ENCODE results near the gene DYNLT2. TPM values are rescaled to one million over a fixed set of nuclear protein-coding genes. Genes with fewer than 3 reads are reported as not detected.
"Not testable (repeated sequence)": the region's sequence is repeated elsewhere in the genome, so short reads cannot be mapped to it uniquely, and the experiment has no call there.

Gene DYNLT2
- total RNA-seq, 4 donors from 2014 or later: 2.2 to 8.4 (median 5.4) TPM

- peak; percentile 91 to 93 for DNase-seq (ENCODE audit: low spot score in 2 of 2)
- Histone ChIP-seq H3K36me3 (peaks cover 0 to 33% (median 0%) of the 10 kb centered on the region in 3 donors), H3K9me3 (no peaks in the 10 kb centered on the region), H3K27ac (peak within 1 kb of the TSS; percentile 65 to 96 (median 94)), H3K4me3 (peak within 1 kb of the TSS; percentile 76 to 97 (median 90)), H3K4me1 (peaks cover 0 to 55% (median 27%) of the 10 kb centered on the region in 4 donors), H3K27me3 (no peaks in the 10 kb centered on the region)
- peak; percentile 80 to 94 for TF ChIP-seq POLR2A (IDR thresholded peaks at IDR 0.05)
- TF ChIP-seq EP300 (IDR thresholded peaks at IDR 0.05): peak; percentile 56 to 98
- TF ChIP-seq, protein P1, sequence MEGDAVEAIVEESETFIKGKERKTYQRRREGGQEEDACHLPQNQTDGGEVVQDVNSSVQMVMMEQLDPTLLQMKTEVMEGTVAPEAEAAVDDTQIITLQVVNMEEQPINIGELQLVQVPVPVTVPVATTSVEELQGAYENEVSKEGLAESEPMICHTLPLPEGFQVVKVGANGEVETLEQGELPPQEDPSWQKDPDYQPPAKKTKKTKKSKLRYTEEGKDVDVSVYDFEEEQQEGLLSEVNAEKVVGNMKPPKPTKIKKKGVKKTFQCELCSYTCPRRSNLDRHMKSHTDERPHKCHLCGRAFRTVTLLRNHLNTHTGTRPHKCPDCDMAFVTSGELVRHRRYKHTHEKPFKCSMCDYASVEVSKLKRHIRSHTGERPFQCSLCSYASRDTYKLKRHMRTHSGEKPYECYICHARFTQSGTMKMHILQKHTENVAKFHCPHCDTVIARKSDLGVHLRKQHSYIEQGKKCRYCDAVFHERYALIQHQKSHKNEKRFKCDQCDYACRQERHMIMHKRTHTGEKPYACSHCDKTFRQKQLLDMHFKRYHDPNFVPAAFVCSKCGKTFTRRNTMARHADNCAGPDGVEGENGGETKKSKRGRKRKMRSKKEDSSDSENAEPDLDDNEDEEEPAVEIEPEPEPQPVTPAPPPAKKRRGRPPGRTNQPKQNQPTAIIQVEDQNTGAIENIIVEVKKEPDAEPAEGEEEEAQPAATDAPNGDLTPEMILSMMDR (IDR thresholded peaks at IDR 0.05): peak in 2 of 5 experiments; percentile 18 to 44
- WGBS, 2 donors: 2% methylated on average over 11 of the region's 92 CpGs; no CpG with 5 or more reads in 1 of the 2 donors
Observed at GRCh38 chr6:169701954-169702839, 49.2 kb downstream of the DYNLT2 start, which contains the start of the genes C6orf120 and WDR27. TSS of gene C6orf120 (plus strand) at chr6:169702126. CDS start at chr6:169702460, 334 bp downstream. TSS of gene WDR27 (minus strand) at chr6:169702029. CDS start at chr6:169689005, 13,024 bp downstream.

- Histone ChIP-seq H3K9me3 (no peaks in the 10 kb centered on the region), H3K4me3 (peak overlapping the region; percentile 76 to 97 (median 90)), H3K4me1 (peaks cover 0 to 52% (median 27%) of the 10 kb centered on the region in 4 donors), H3K27me3 (no peaks in the 10 kb centered on the region), H3K27ac (peak overlapping the region; percentile 65 to 96 (median 94)), H3K36me3 (peaks cover 0 to 37% (median 0%) of the 10 kb centered on the region in 3 donors)
- WGBS, 2 donors: 0 to 1% methylated on average over 21 to 44 of the region's 54 CpGs
- TF ChIP-seq POLR2A (IDR thresholded peaks at IDR 0.05): no peak
- TF ChIP-seq, protein P1 (IDR thresholded peaks at IDR 0.05): no peak
- TF ChIP-seq EP300 (IDR thresholded peaks at IDR 0.05): no peak
- no peak for DNase-seq (ENCODE audit: low spot score in 2 of 2)
Observed at GRCh38 chr6:169701311-169701953, 49.9 kb downstream of the DYNLT2 start.

DNA sequence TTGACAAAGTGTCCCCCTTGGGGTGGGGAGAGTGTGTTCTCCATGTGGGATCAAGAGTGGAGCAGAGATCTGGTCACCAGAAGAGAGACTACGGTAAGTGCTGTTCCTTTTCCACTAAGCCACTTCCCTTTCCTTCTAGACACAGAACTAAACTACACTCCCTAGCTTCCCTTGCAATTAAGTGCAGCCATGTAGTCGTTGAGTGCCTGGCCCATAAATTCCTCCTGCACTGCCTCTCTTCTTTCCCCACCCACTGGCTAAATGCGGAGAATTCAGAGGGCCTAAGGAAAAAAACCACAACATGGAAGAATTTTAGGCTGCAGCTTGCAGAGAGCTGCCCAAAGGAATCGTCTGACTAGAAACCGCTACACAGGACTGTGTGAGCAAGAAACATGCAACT, 51.1 kb downstream of the DYNLT2 start:
- 24% methylated on average over 5 of the region's 5 CpGs for WGBS, 2 donors
- Histone ChIP-seq H3K36me3 (peaks cover 0 to 41% (median 0%) of the 10 kb centered on the region in 3 donors), H3K4me3 (no peak overlapping the region), H3K9me3 (no peaks in the 10 kb centered on the region), H3K27me3 (no peaks in the 10 kb centered on the region), H3K27ac (peak overlapping the region in 1 of 4 donors; percentile 95), H3K4me1 (peaks cover 0 to 50% (median 27%) of the 10 kb centered on the region in 4 donors)
- no peak for TF ChIP-seq POLR2A (IDR thresholded peaks at IDR 0.05)
- TF ChIP-seq EP300 (IDR thresholded peaks at IDR 0.05): no peak
- TF ChIP-seq, protein P1 (IDR thresholded peaks at IDR 0.05): no peak
- no peak for DNase-seq (ENCODE audit: low spot score in 2 of 2)

DNA sequence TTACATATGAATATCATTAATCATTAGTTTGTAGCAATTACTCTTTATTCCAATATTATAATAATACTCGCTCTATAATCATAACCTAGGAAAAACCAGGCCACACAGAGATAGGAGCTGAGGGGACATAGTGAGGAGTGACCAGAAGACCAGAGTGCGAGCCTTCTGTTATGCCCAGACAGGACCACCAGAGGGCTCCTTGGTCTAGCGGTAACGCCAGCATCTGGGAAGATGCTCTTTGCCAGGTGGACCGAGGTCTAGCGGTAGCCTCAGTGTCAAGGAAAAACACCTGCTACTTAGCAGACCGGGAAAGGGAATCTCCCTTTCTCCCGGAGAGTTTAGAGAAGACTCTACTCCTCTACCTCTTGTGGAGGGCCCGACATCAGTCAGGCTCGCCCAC, 54.3 kb downstream of the DYNLT2 start:
- WGBS, 2 donors: 75 to 87% methylated on average over 10 of the region's 10 CpGs
- H3K27ac ChIP-seq: not testable (repeated sequence)
- peaks cover 0 to 13% (median 0%) of the 10 kb centered on the region in 4 donors for H3K9me3 ChIP-seq

More for the DNA sequence above, 54.3 kb downstream of the DYNLT2 start:
- TF ChIP-seq, protein P1 (IDR thresholded peaks at IDR 0.05): peak in 3 of 5 experiments; percentile 12 to 18 (median 17)
- H3K27me3 ChIP-seq; H3K4me3 ChIP-seq; DNase-seq (ENCODE audit: low spot score in 2 of 2): not testable (repeated sequence)
- Histone ChIP-seq H3K4me1 (peaks cover 0 to 22% (median 7%) of the 10 kb centered on the region in 4 donors), H3K36me3 (peaks cover 0 to 47% (median 0%) of the 10 kb centered on the region in 3 donors)

All from tibial nerve (tissue), 4 donors.